ENCODE measurements around the gene RLF.

Gene RLF

GRCh38 chr1:40240390-40240789 lies 79.2 kb downstream of the RLF start:
- DNase-seq (ENCODE audit: low read depth in 3 of 3), result no peak

DNA sequence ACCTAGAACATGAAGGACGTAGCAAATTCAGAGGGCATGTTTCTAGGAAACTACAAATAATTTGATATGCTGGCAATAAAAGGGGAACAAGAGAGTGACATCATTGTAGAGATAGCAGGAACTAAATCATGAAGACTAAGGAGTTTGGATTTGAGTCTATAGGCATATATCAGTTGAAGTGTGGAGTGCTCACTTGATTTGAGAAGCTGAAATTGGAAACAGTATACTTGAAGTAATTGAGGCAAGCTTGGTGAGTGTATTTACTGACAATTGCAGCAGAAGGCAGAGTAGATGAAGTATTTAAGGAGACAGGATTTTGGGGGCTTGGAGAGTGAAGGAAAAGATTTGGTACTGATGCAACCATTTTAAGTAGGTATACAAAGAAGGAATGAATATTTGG lies 80.2 kb downstream of the RLF start:
- DNase-seq (ENCODE audit: low read depth in 3 of 3), result no peak

GRCh38 chr1:40243351-40243750 lies 82.2 kb downstream of the RLF start:
- DNase-seq (ENCODE audit: low read depth in 3 of 3), result no peak

DNA sequence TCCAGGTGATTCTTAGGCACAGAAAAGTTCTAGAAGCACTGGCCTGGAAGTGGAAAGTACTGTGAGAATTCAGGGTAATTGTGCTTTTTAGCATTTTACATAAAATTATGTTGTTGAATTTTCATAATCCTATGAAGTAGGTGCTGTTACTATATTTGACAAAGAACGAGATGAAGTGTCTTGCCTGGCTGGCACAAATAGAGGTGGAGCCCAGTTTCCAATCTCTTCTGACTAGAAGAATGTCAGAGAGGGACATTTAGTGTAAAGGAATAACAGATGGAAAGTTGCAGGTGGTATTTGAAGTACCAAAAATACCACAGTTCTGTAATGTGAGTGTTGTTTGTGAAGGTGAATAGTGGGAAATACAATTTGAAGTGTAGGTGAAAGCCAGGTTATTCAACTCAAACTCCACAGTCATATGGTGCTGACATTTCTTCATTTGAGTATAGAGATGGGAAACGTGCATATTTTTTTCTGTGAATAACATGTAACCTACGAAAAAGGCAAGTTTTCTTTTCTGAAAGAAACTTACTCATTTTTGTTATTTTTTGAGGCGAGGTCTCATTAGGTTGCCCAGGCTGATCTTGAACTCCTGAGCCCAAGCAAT lies 83.1 kb downstream of the RLF start:
- no peak for DNase-seq (ENCODE audit: low read depth in 3 of 3)

GRCh38 chr1:40245686-40246085 lies 84.5 kb downstream of the RLF start:
- DNase-seq (ENCODE audit: low read depth in 3 of 3), result no peak

DNA sequence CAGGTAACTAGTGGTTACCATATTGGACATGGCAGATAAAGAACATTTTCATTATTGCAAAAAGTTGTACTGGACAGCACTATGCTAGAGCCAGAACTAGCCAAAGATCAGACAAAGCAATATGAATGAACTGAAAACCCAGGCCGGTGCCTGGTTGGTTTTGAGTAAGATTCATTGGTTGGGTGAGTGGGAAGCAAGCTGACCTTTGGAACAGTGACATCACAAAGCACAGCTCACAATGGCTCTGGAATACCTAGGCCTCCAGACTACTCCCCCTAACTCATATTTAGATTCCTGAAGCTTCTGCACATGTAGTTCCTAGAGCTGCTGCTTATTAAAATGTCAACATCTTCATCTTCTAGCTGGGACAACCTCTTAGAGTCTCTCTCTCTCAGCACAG lies 86.5 kb downstream of the RLF start, which contains the start of gene TMCO2:
Gene TMCO2, plus strand, starts transcription at position 283 of the 400 bp plus-strand sequence. Its CDS starts 57 bp downstream, at position 340.
- DNase-seq (ENCODE audit: low read depth in 3 of 3), result no peak

DNA sequence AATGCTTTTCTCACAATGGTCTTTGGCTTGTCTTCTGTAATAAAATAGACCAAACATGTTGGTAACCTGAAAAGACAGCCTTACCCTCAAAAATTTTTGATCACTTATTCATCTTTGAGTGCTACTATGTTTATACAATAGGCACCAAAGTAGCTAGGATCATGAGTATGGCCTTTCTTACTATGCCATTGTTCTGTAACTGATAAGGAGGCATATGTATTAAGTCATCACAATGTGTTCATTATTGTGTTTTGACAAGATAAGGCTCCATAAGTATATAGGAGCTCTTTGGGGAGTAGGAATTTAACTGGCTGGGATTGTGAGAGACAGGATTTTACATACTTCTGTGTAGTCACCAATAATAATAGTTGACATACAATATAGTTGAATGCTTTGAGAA lies 87.2 kb downstream of the RLF start:
- no peak for DNase-seq (ENCODE audit: low read depth in 3 of 3)

- no peak for DNase-seq (ENCODE audit: low read depth in 3 of 3)
Observed at GRCh38 chr1:40251456-40251855, 90.3 kb downstream of the RLF start.

DNA sequence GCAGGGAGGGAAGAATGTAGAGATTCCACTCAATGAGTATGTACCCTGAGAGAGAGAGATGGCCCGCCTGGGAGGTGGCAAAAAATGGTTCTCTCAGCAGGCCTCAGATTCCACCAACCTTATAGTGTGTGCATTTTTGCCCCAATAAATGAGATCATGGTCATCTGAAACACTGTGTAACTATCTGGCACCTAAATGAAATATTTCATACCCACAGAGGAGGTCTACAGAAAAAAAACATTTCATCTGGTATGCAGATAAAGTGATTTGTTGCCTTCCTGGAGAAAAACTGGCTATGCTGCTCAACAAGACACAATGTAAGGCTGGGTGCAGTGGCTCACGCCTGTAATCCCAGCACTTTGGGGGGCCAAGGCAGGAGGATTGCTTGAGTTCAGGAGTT lies 91.4 kb downstream of the RLF start:
- DNase-seq (ENCODE audit: low read depth in 3 of 3), result no peak

DNA sequence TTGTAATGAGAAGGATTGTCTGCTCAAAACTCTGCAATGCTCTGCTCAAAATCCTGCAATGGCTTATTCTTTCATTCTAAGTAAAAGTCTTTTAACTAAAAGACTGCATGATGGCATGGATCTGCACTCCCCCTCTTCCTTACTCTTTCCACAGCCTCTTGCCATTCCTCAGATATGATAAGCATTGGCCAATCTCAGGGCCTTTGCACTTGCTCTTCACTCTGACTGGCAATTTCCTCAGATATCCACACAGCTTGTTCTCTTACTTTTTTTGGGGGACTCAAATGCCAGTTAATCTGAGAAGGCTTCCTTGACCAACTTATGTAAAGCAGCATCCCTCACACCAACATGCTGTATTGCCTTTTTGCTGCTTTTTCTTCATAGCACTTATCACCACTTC lies 94.0 kb downstream of the RLF start:
- DNase-seq (ENCODE audit: low read depth in 3 of 3), result no peak

DNA sequence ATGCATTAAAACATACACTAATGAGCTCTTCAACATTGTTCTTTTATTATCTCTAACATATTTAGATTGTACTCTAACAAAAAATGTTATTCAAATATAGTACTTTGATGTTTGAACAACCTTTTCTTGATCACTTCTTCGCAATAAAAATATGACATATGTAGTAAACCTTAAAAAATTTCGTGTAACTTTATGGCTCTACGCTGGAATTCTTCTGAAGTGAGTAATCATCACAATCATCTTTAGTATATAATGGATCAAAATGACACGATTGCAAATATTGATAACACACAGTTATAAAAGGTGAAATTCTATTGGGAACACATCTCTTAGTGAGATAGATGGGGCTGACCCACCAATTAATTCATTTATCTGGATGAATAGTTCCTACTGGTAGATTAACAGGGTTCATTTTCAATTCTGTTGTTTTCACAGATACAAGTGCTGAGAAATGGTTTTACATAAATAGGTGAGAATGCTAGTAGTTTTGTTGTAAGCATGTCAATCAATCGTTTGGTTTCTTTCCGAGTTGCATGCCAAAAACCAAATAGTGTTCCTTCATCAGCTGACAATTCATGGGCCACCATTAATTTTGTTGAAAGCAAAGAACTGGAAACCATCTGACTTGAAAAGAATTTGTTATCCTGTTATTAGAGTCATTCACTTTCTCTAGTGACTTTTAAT lies 95.4 kb downstream of the RLF start:
- DNase-seq (ENCODE audit: low read depth in 3 of 3), result no peak

- no peak for DNase-seq (ENCODE audit: low read depth in 3 of 3)
Observed at GRCh38 chr1:40257313-40257687, 96.1 kb downstream of the RLF start.

DNA sequence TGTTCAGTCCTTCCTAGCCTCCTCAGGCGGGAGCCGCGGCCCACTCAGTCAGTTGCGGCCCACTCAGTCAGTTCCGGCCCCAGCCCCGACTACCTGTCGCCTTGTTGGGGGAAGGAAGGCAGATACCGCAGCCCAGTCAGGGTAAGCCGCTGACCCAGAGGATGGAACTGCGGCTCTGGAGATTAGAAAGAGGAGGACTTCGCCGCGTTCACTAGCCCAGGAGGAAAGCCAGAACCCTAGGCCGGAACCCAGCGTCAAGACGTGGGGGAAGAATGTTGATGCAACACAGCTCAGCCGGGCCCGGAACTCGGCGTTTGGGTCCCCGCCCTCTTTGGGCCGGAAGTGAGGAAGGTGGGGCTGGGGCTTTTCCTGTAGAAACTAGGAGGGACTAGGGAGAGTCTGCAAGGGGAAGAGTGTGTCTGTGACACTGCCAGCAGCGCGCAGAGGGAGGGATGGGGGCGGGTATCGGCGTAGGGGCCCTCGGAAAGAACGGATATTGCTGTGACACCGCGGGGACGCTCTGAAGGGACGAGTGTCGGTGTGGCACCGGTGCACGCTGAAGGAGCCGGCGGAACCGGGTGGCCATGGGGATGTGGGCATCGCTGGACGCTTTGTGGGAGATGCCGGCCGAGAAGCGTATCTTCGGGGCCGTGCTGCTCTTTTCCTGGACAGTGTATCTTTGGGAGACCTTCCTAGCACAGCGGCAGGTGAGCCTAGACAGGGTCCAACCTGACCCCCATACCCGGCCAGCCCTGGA lies 96.7 kb downstream of the RLF start, which contains the start of gene ZMPSTE24:
Gene ZMPSTE24, plus strand, starts transcription at position 549 of the 757 bp plus-strand sequence. Its CDS starts 36 bp downstream, at position 585.
- peak; percentile 91 to 96 (median 92) for DNase-seq (ENCODE audit: low read depth in 3 of 3)

GRCh38 chr1:40258445-40258769 lies 97.2 kb downstream of the RLF start:
- DNase-seq (ENCODE audit: low read depth in 3 of 3), result no peak

GRCh38 chr1:40264354-40264781 lies 103.2 kb downstream of the RLF start:
- no peak for DNase-seq (ENCODE audit: low read depth in 3 of 3)

DNA sequence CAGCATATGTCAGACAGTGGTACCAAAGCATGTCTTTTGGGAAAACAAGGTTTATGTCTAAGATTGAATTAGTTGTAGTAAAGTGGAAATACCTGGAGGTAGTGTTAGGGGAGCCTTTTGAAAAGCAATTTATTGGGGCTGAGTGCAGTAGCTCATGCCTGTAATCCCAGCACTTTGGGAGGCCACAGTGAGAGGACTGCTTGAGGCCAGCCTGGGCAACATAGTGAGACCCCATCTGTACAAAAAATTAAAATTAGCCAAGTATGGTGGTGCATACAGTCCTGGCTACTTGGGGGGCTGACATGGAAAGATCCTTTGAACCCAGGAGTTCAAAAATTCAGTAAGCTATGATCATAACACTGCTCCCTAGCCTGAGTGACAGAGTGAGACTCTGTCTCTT lies 104.1 kb downstream of the RLF start:
- DNase-seq (ENCODE audit: low read depth in 3 of 3), result no peak

GRCh38 chr1:40265919-40266318 lies 104.7 kb downstream of the RLF start:
- DNase-seq (ENCODE audit: low read depth in 3 of 3), result no peak

DNA sequence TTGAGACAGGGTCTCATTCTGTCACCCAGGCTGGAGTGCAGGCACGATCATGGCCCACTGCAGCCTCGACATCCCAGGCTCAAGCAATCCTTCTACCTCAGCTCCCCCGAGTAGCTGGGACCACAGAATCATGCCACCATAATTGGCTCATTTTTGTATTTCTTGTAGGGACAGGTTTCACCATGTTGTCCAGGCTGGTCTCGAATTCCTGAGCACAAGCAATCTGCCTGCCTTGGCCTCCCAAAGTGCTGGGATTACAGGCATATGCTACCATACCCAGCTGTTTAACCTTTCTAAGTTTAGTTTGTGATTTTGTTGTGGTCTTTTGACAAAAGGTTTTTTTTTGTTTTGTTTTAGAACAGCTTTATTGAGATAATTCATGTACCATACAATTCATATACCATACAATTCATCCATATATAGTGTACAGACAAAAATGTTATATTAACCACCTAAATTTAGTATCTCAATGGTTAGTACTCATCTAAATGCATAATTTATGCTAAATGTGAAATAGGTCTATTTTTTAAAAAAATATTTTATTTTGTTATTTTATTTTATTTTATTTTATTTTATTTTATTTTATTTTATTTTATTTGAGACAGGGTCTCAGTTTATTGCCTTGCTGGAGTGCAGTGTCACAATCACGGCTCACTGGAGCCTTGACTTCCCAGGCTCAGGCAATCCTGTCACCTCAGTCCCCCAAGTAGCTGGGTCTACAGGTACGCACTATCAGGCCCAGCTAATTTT lies 105.8 kb downstream of the RLF start:
- DNase-seq (ENCODE audit: low read depth in 3 of 3), result no peak

- no peak for DNase-seq (ENCODE audit: low read depth in 3 of 3)
Observed at GRCh38 chr1:40267767-40268187, 106.6 kb downstream of the RLF start.

DNA sequence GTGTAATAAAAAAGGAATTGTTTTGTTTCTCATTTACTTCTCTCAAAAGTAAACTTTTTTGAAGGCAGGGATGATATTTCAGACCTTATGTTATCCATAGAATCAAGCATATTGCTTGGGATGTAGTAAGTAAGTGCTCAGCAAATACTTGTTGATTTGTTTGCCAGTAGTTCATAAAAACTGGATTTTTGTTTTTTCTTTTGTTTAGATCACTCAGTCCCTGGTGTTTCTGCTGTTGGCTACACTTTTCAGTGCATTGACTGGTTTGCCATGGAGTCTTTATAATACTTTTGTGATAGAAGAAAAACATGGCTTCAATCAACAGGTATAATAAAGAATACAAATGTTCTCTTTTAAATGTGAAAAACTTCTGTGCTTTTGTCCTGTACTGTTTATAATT lies 107.0 kb downstream of the RLF start:
- DNase-seq (ENCODE audit: low read depth in 3 of 3), result no peak

- no peak for DNase-seq (ENCODE audit: low read depth in 3 of 3)
Observed at GRCh38 chr1:40270152-40270834, 109.1 kb downstream of the RLF start.

Measured in stimulated activated CD4-positive, alpha-beta T cell treated with anti-CD3 and anti-CD28 coated beads, TNF-alpha, amount 100 ng/mL, for 48 hours (primary cell).